Epithelial cell of prostate (primary cell): ENCODE measurements around the gene OTX1.

Source experiments
- DNase-seq: peaks from one replicate; pipeline ENCODE4 v3.0.0-alpha.2; 2011; ENCODE audit warnings: low read depth, low spot score
- H3K27ac ChIP-seq: fragments of 450-650 bp; 2 replicates; pipeline ENCODE4 v1.5.1; 2017; ENCODE audit warnings: mild to moderate bottlenecking

Gene OTX1

DNA sequence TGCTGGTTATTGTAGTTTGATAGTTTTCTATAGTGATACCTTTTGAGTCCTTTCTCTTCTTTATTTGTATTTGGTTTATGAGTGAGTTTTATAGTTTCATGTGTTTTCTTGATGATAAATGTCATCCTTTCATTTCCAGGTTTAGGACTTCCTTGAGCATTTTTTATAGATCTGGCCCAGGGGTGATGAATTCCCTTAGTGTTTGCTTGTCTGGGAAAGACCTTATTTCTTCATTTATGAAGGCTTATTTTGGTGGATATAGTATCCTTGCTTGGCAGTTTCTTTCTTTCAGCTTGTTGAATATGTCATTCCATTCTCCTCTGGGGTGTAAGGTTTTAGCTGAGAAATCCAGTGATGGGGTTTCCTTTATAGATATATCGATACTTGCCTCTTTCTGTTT, 53.9 kb downstream of the OTX1 start:
- DNase-seq: no peak

More for the DNA sequence above, 53.9 kb downstream of the OTX1 start:
- H3K27ac ChIP-seq: no peak overlapping the region
